Hepatocyte (in vitro differentiated cells): ENCODE results near the gene VAV3.

Source experiments
- CTCF ChIP-seq: fragments of 200-600 bp; sonication (generic); IDR thresholded peaks from 2 replicates; pipeline ENCODE4 v1.5.1; 2016; ENCODE audit warnings: antibody characterized with exemption, mild to moderate bottlenecking; ENCODE audit not compliant: poor library complexity
- EZH2 ChIP-seq: fragments of 200-600 bp; sonication (generic); IDR thresholded peaks from 2 replicates; pipeline ENCODE4 v1.6.1; 2016; ENCODE audit warnings: antibody characterized with exemption, mild to moderate bottlenecking, borderline replicate concordance
- EZH2phosphoT487 ChIP-seq: fragments of 200-600 bp; sonication (generic); IDR thresholded peaks from one replicate; pipeline ENCODE4 v1.6.1; 2018; ENCODE audit warnings: antibody characterized with exemption, mild to moderate bottlenecking, low read depth, moderate library complexity; ENCODE audit not compliant: unreplicated experiment, severe bottlenecking

DNA sequence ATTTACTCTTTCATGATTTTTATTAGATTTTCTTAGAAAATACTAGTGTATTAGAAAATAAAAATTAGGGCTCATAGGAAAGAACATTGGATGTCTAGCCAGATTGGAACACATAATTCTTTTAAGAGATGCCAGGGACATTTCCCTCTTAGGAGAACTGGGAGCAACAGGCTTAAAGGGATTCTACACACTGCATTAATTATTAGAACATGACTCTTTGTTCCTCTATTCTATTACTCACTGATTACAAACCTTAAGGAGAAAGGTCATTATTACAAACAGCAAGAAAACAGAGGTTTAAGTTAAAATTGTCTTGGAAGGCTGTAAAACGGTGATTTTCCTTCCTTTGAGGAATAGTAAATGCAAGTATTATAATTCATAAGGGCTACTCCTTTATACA, 32.9 kb upstream of the VAV3 start:
- TF ChIP-seq EZH2 (no peak), CTCF (no peak), EZH2phosphoT487 (no peak)
